T-helper 2 cell treated with Interferon-gamma antibody and Interleukin-4, amounts not matched to agents 5 μg/mL and 100 μg/mL, for 36 hours (primary cell): Measurements from ENCODE around the gene NOP9.
A peak's percentile ranks its signal among the peaks of the same experiment; 100 is the strongest.

ENCODE experiments used
- DNase-seq: peaks from one replicate; pipeline ENCODE4 v3.0.0; 2021; ENCODE audit warnings: low spot score
- H3K27ac Mint-ChIP-seq: one replicate; pipeline ENCODE4 v1.8.0; 2021; ENCODE audit warnings: mild to moderate bottlenecking, mixed read lengths
- H3K27me3 Mint-ChIP-seq: one replicate; pipeline ENCODE4 v1.8.0; 2021; ENCODE audit warnings: low read depth, mixed read lengths
- H3K36me3 Mint-ChIP-seq: one replicate; pipeline ENCODE4 v1.8.0; 2021; ENCODE audit warnings: low read depth, mixed read lengths
- H3K4me1 Mint-ChIP-seq: one replicate; pipeline ENCODE4 v1.8.0; 2021; ENCODE audit warnings: low read depth, mixed read lengths
- H3K4me3 Mint-ChIP-seq: one replicate; pipeline ENCODE4 v1.8.0; 2022; ENCODE audit warnings: mild to moderate bottlenecking, moderate library complexity, mixed read lengths
- H3K9me3 Mint-ChIP-seq: one replicate; pipeline ENCODE4 v1.8.0; 2021; ENCODE audit warnings: mixed read lengths

Gene NOP9

GRCh38 chr14:24270537-24271133 lies 29.0 kb upstream of the NOP9 start:
- Mint-ChIP-seq H3K27ac (peak overlapping the region; percentile 88), H3K36me3 (peaks cover 24% of the 10 kb centered on the region), H3K4me3 (peak overlapping the region; percentile 93), H3K4me1 (peaks cover 42% of the 10 kb centered on the region), H3K27me3 (no peaks in the 10 kb centered on the region), H3K9me3 (no peaks in the 10 kb centered on the region)
- peak; percentile 11 for DNase-seq

GRCh38 chr14:24271134-24271833 lies 28.4 kb upstream of the NOP9 start, which contains the start of gene RABGGTA:
RABGGTA (minus strand) TSS chr14:24271597; CDS start chr14:24271115, 482 bp downstream.
- Mint-ChIP-seq H3K36me3 (peaks cover 22% of the 10 kb centered on the region), H3K4me3 (peak within 1 kb of the TSS; percentile 93), H3K27me3 (no peaks in the 10 kb centered on the region), H3K9me3 (no peaks in the 10 kb centered on the region), H3K27ac (peak within 1 kb of the TSS; percentile 88), H3K4me1 (peaks cover 42% of the 10 kb centered on the region)
- DNase-seq = peak; percentile 85

GRCh38 chr14:24271834-24272263 lies 27.8 kb upstream of the NOP9 start:
- peak overlapping the region; percentile 79 for H3K4me3 Mint-ChIP-seq
- DNase-seq = no peak
- H3K36me3 Mint-ChIP-seq = peaks cover 17% of the 10 kb centered on the region
- H3K27ac Mint-ChIP-seq = peak overlapping the region; percentile 88
- H3K4me1 Mint-ChIP-seq = peaks cover 42% of the 10 kb centered on the region
- H3K9me3 Mint-ChIP-seq = no peaks in the 10 kb centered on the region
- no peaks in the 10 kb centered on the region for H3K27me3 Mint-ChIP-seq

GRCh38 chr14:24272467-24272866 lies 27.2 kb upstream of the NOP9 start:
- no peak for DNase-seq
- Mint-ChIP-seq H3K9me3 (no peaks in the 10 kb centered on the region), H3K4me1 (peaks cover 43% of the 10 kb centered on the region), H3K4me3 (peak overlapping the region; percentile 79), H3K36me3 (peaks cover 11% of the 10 kb centered on the region), H3K27me3 (no peaks in the 10 kb centered on the region), H3K27ac (peak overlapping the region; percentile 88)

- DNase-seq = no peak
- peaks cover 47% of the 10 kb centered on the region for H3K4me1 Mint-ChIP-seq
- no peaks in the 10 kb centered on the region for H3K27me3 Mint-ChIP-seq
- H3K9me3 Mint-ChIP-seq = no peaks in the 10 kb centered on the region
- H3K27ac Mint-ChIP-seq = no peak overlapping the region
- peaks cover 14% of the 10 kb centered on the region for H3K36me3 Mint-ChIP-seq
- peak overlapping the region; percentile 22 for H3K4me3 Mint-ChIP-seq
Measured at GRCh38 chr14:24273422-24273998, 26.1 kb upstream of the NOP9 start.

- Mint-ChIP-seq H3K27me3 (no peaks in the 10 kb centered on the region), H3K4me1 (peaks cover 52% of the 10 kb centered on the region), H3K4me3 (peak overlapping the region; percentile 8), H3K9me3 (no peaks in the 10 kb centered on the region), H3K27ac (peak overlapping the region; percentile 71), H3K36me3 (peaks cover 9% of the 10 kb centered on the region)
- peak; percentile 65 for DNase-seq
Measured at GRCh38 chr14:24274101-24274543, 25.5 kb upstream of the NOP9 start.

- Mint-ChIP-seq H3K36me3 (peaks cover 3% of the 10 kb centered on the region), H3K4me1 (peaks cover 44% of the 10 kb centered on the region), H3K27ac (peak overlapping the region; percentile 49), H3K27me3 (no peaks in the 10 kb centered on the region), H3K4me3 (no peak overlapping the region), H3K9me3 (no peaks in the 10 kb centered on the region)
- no peak for DNase-seq
Measured at GRCh38 chr14:24277071-24277470, 22.6 kb upstream of the NOP9 start.

GRCh38 chr14:24277606-24278321 lies 21.9 kb upstream of the NOP9 start:
- H3K9me3 Mint-ChIP-seq = no peaks in the 10 kb centered on the region
- peaks cover 37% of the 10 kb centered on the region for H3K4me1 Mint-ChIP-seq
- peak overlapping the region; percentile 11 for H3K27ac Mint-ChIP-seq
- no peak for DNase-seq
- H3K4me3 Mint-ChIP-seq = no peak overlapping the region
- no peaks in the 10 kb centered on the region for H3K27me3 Mint-ChIP-seq
- peaks cover 3% of the 10 kb centered on the region for H3K36me3 Mint-ChIP-seq

- H3K9me3 Mint-ChIP-seq = no peaks in the 10 kb centered on the region
- H3K27me3 Mint-ChIP-seq = no peaks in the 10 kb centered on the region
- H3K36me3 Mint-ChIP-seq = peaks cover 3% of the 10 kb centered on the region
- DNase-seq = no peak
- no peak overlapping the region for H3K4me3 Mint-ChIP-seq
- H3K27ac Mint-ChIP-seq = no peak overlapping the region
- peaks cover 32% of the 10 kb centered on the region for H3K4me1 Mint-ChIP-seq
Measured at GRCh38 chr14:24278424-24278823, 21.2 kb upstream of the NOP9 start.

- H3K36me3 Mint-ChIP-seq = peaks cover 3% of the 10 kb centered on the region
- H3K27me3 Mint-ChIP-seq = peaks cover 2% of the 10 kb centered on the region
- peak; percentile 31 for DNase-seq
- H3K27ac Mint-ChIP-seq = no peak overlapping the region
- H3K4me3 Mint-ChIP-seq = no peak overlapping the region
- no peaks in the 10 kb centered on the region for H3K9me3 Mint-ChIP-seq
- peaks cover 23% of the 10 kb centered on the region for H3K4me1 Mint-ChIP-seq
Measured at GRCh38 chr14:24279301-24280186, 20.1 kb upstream of the NOP9 start.

- no peak overlapping the region for H3K4me3 Mint-ChIP-seq
- H3K27ac Mint-ChIP-seq = no peak overlapping the region
- no peaks in the 10 kb centered on the region for H3K9me3 Mint-ChIP-seq
- DNase-seq = no peak
- H3K36me3 Mint-ChIP-seq = peaks cover 3% of the 10 kb centered on the region
- H3K27me3 Mint-ChIP-seq = peaks cover 2% of the 10 kb centered on the region
- peaks cover 20% of the 10 kb centered on the region for H3K4me1 Mint-ChIP-seq
Measured at GRCh38 chr14:24280797-24281460, 18.7 kb upstream of the NOP9 start.

- Mint-ChIP-seq H3K27me3 (peaks cover 2% of the 10 kb centered on the region), H3K36me3 (peaks cover 3% of the 10 kb centered on the region), H3K4me3 (no peak overlapping the region), H3K4me1 (peaks cover 20% of the 10 kb centered on the region), H3K9me3 (no peaks in the 10 kb centered on the region), H3K27ac (no peak overlapping the region)
- DNase-seq = no peak
Measured at GRCh38 chr14:24281636-24282035, 18.0 kb upstream of the NOP9 start.

GRCh38 chr14:24282736-24283135 lies 16.9 kb upstream of the NOP9 start:
- H3K9me3 Mint-ChIP-seq = no peaks in the 10 kb centered on the region
- no peak overlapping the region for H3K27ac Mint-ChIP-seq
- H3K36me3 Mint-ChIP-seq = peaks cover 3% of the 10 kb centered on the region
- peaks cover 17% of the 10 kb centered on the region for H3K4me1 Mint-ChIP-seq
- H3K4me3 Mint-ChIP-seq = no peak overlapping the region
- H3K27me3 Mint-ChIP-seq = peaks cover 2% of the 10 kb centered on the region
- no peak for DNase-seq
